Activated T-helper 1 cell treated with anti-CD3 and anti-CD28 coated beads, Interleukin-12 subunit alpha, Interleukin-12 subunit beta, Interleukin-2, Interleukin-4 antibody, amounts not matched to agents 30 ng/mL and 10 ng/mL and 1 ng/mL, durations not matched to agents 14 hours and 24 hours and 36 hours (primary cell): Measurements from ENCODE around the gene CISD1. TPM values are rescaled to one million over a fixed set of nuclear protein-coding genes. Genes with fewer than 3 reads are reported as not detected.

ENCODE experiments used
- DNase-seq: peaks from one replicate; pipeline ENCODE4 v3.0.0; 2021; ENCODE audit warnings: low spot score
- H3K27ac Mint-ChIP-seq: one replicate; pipeline ENCODE4 v1.8.0; 2021; ENCODE audit warnings: mild to moderate bottlenecking, mixed read lengths
- H3K27me3 Mint-ChIP-seq: one replicate; pipeline ENCODE4 v1.8.0; 2022; ENCODE audit warnings: mild to moderate bottlenecking, moderate library complexity, mixed read lengths; ENCODE audit not compliant: insufficient read depth
- H3K36me3 Mint-ChIP-seq: one replicate; pipeline ENCODE4 v1.8.0; 2021; ENCODE audit warnings: low read depth, mixed read lengths
- H3K4me1 Mint-ChIP-seq: one replicate; pipeline ENCODE4 v1.8.0; 2021; ENCODE audit warnings: low read depth, mixed read lengths
- H3K4me3 Mint-ChIP-seq: one replicate; pipeline ENCODE4 v1.8.0; 2021; ENCODE audit warnings: mild to moderate bottlenecking, moderate library complexity, mixed read lengths
- H3K9me3 Mint-ChIP-seq: one replicate; pipeline ENCODE4 v1.8.0; 2021; ENCODE audit warnings: mixed read lengths
- intact Hi-C: fragments of 100-400 bp; cut with micrococcal nuclease; formaldehyde crosslinking; loops from one replicate; pipeline ENCODE4 v1.15.1; 2024
- total RNA-seq: library from RNA; stranded (reverse); gene quantifications from 2 replicates; pipeline ENCODE4 v1.2.3, GENCODE V29; 2022

Gene CISD1
- total RNA-seq, 1 donor from 2014 or later: 50.4 TPM

DNA sequence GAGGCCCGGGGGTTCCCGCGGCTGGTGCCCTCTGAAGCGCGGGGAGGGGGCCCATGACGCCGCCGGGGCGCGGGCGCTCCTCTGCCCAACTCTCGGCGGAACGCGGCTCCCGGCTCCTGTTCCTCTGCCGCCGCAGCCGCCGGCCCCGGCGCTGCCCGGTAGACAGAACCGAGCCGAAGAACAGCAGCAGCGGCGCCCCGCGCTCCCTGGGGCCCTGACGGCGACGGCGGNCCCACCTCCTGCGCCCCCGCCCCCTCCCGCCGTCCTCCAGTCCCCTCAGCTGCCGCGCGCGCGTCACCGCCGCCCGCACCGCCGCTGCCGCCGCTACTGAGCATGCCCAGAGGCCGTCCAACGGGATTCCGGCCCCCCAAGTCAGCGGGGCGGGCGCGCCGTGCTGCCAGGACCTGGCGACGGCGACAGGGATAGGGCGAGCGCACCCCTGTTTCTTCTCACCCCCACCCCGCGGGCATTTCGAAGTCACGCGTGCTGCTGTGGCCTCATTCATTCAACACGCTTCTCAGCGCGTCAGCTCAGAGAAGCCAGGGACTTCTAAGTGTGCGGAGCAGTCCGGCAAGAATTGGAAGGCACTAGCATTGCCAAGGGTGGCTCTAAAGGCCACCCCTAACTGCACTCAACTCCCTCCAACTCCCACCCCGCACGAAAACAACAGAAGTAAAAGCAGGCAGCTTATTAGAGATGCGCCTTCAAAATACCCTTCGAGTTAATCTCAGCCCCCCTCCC is 1.1 kb upstream of the CISD1 start, which contains the start of gene IPMK:
Gene IPMK, minus strand, starts transcription at position 182 of the 741 bp plus-strand sequence. CDS start 283 bp downstream, outside the sequence.
- Mint-ChIP-seq H3K4me3 (peak within 1 kb of the TSS; percentile 98), H3K27me3 (no peaks in the 10 kb centered on the region), H3K9me3 (no peaks in the 10 kb centered on the region), H3K4me1 (peaks cover 47% of the 10 kb centered on the region), H3K36me3 (no peaks in the 10 kb centered on the region), H3K27ac (peak within 1 kb of the TSS; percentile 98)
- intact Hi-C loops: loop anchor here (5.0 kb wide), 2 partner anchors 1609 to 1639 kb away; partner anchors contain the start of gene CCDC6
- DNase-seq: peak; percentile 95

DNA sequence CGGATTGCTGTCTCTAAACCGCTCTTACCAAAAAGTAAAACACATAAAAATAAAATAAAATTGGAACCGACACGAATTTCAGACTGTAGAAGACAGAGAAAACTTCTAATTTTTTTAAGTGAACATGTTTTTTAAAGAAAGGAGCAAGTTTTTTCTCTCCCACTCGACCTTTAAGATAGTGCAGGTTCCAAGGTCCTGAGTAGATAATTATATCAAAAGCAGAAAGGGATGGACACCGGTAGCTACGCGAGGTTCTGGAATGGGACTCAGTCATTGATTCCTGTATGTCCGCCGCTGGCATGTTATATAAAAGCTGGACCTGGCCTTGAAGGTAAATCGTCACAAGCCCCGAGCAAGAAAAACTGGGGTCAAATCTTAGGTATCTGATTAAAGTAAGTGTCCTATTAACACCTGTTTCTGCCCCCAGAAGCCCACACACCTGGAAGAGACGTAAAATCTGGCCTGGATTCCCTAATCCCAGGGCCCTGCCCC is 462 bp upstream of the CISD1 start:
- Mint-ChIP-seq H3K27me3 (no peaks in the 10 kb centered on the region), H3K36me3 (peaks cover under 1% of the 10 kb centered on the region), H3K27ac (peak overlapping the region; percentile 98), H3K9me3 (no peaks in the 10 kb centered on the region), H3K4me3 (peak overlapping the region; percentile 94), H3K4me1 (peaks cover 45% of the 10 kb centered on the region)
- no peak for DNase-seq
- intact Hi-C loops: loop anchor here (5.0 kb wide), 2 partner anchors 1609 to 1639 kb away; partner anchors contain the start of gene CCDC6

- Mint-ChIP-seq H3K27me3 (no peaks in the 10 kb centered on the region), H3K4me1 (peaks cover 36% of the 10 kb centered on the region), H3K9me3 (no peaks in the 10 kb centered on the region), H3K36me3 (peaks cover 2% of the 10 kb centered on the region), H3K27ac (peak overlapping the region; percentile 98), H3K4me3 (peak overlapping the region; percentile 94)
- intact Hi-C loops: loop anchor here (1.0 to 5.0 kb wide), 4 partner anchors 12 to 1637 kb away; partner anchors contain the start of gene CCDC6
- no peak for DNase-seq
Measured at GRCh38 chr10:58269782-58270290, 874 bp downstream of the CISD1 start.

- DNase-seq: no peak
- Mint-ChIP-seq H3K4me1 (peaks cover 15% of the 10 kb centered on the region), H3K9me3 (no peaks in the 10 kb centered on the region), H3K27me3 (no peaks in the 10 kb centered on the region), H3K27ac (no peak overlapping the region), H3K36me3 (peaks cover 12% of the 10 kb centered on the region), H3K4me3 (no peak overlapping the region)
- intact Hi-C loops: no loop called here
Measured at GRCh38 chr10:58275261-58275660, 6.3 kb downstream of the CISD1 start.

GRCh38 chr10:58275908-58276307 is 6.9 kb downstream of the CISD1 start:
- Mint-ChIP-seq H3K27ac (no peak overlapping the region), H3K36me3 (peaks cover 14% of the 10 kb centered on the region), H3K4me3 (no peak overlapping the region), H3K27me3 (no peaks in the 10 kb centered on the region), H3K9me3 (no peaks in the 10 kb centered on the region), H3K4me1 (peaks cover 16% of the 10 kb centered on the region)
- no peak for DNase-seq
- intact Hi-C loops: no loop called here

DNA sequence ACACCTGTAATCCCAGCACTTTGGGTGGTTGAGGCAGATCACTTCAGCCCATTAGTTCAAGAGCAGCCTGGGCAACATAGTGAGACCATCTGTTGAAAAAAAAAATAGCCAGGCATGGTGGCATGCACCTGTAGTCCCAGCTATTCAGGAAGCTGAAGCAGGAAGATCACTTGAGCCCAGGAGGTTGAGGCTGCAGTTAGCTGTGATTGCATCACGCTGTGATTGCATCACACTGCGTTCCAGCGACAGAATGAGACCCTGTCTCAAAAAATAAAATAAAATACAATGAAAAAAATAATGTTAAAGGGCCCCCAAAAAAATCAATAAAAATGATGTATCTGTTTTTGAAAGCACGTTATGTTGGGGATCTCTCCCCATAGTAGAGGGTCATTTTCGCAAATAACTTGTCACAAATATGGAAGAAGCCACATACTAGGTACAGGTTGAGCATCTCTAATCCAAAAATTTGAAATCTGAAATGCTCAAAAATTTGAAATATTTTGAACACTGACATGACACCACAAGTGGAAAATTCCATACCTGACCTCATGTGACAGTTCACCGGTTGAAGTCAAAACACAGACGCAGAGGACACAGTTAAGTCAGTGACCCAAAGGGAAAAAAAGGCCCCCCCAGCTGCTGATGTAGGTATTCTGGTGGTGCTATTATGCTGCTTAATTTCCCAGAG is 9.5 kb downstream of the CISD1 start:
- Mint-ChIP-seq H3K4me3 (no peak overlapping the region), H3K4me1 (peaks cover 40% of the 10 kb centered on the region), H3K36me3 (peaks cover 19% of the 10 kb centered on the region), H3K9me3 (no peaks in the 10 kb centered on the region), H3K27ac (no peak overlapping the region), H3K27me3 (no peaks in the 10 kb centered on the region)
- intact Hi-C loops: no loop called here
- DNase-seq: no peak

GRCh38 chr10:58278962-58279307 is 10.0 kb downstream of the CISD1 start:
- Mint-ChIP-seq H3K27me3 (no peaks in the 10 kb centered on the region), H3K27ac (no peak overlapping the region), H3K4me3 (no peak overlapping the region), H3K9me3 (no peaks in the 10 kb centered on the region), H3K36me3 (peaks cover 17% of the 10 kb centered on the region), H3K4me1 (peaks cover 40% of the 10 kb centered on the region)
- intact Hi-C loops: no loop called here
- no peak for DNase-seq

DNA sequence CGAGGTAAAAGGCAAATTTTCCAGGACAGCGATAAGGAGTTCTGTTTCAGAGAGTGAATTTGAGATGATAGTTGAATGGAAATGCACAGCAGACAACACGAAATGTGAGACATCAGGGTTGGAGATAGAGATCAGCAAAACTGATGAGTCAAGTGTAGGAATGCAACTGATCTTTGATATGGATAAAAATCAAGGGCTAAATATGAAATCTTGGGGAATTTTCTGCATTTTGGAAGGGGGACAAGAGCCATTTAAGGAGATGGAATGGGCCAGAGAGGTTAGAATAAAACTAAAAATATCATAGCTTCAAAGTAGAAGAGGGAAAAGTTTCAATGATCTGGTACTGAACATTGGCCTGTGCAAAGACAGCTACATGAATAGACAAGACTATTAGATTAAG is 11.5 kb downstream of the CISD1 start:
- Mint-ChIP-seq H3K4me3 (no peak overlapping the region), H3K36me3 (peaks cover 17% of the 10 kb centered on the region), H3K4me1 (peaks cover 35% of the 10 kb centered on the region), H3K27me3 (no peaks in the 10 kb centered on the region), H3K9me3 (no peaks in the 10 kb centered on the region), H3K27ac (peak overlapping the region; percentile 7)
- intact Hi-C loops: loop anchor here (5.0 kb wide), 2 partner anchors 52 to 1918 kb away; partner anchors contain the start of gene ZWINT
- no peak for DNase-seq

- Mint-ChIP-seq H3K4me1 (peaks cover 35% of the 10 kb centered on the region), H3K36me3 (peaks cover 17% of the 10 kb centered on the region), H3K27me3 (no peaks in the 10 kb centered on the region), H3K27ac (no peak overlapping the region), H3K9me3 (no peaks in the 10 kb centered on the region), H3K4me3 (no peak overlapping the region)
- no peak for DNase-seq
- intact Hi-C loops: loop anchor here (5.0 kb wide), 2 partner anchors 51 to 1919 kb away; partner anchors contain the start of gene ZWINT
Measured at GRCh38 chr10:58281092-58281752, 12.3 kb downstream of the CISD1 start.

DNA sequence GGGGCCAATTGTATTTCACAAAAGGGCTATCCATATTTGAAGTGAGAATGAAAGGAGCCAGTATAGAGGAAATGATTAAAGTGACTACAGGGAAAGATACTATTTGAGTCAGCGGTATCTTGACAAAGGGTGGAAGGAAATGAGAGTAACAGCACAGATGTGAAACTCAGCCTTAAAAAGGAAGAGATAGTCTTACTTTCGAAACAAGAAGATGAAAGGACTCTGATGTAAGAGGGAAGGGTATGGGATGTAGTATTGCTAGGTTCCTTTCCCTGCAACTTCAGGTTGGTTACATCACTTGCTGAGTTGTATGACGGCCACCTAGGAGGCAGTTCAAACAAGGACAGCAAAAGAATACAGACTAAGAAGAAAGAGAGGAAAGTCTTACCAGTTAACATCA is 13.7 kb downstream of the CISD1 start:
- H3K27me3 Mint-ChIP-seq: no peaks in the 10 kb centered on the region
- H3K27ac Mint-ChIP-seq: peak overlapping the region; percentile 10
- no peaks in the 10 kb centered on the region for H3K9me3 Mint-ChIP-seq
- intact Hi-C loops: loop anchor here (1.0 to 5.0 kb wide), 5 partner anchors 13 to 1920 kb away; partner anchors contain the start of genes CISD1, TFAM and ZWINT
- DNase-seq: peak; percentile 30
- peaks cover 18% of the 10 kb centered on the region for H3K36me3 Mint-ChIP-seq
- peaks cover 35% of the 10 kb centered on the region for H3K4me1 Mint-ChIP-seq
- H3K4me3 Mint-ChIP-seq: peak overlapping the region; percentile 23

DNA sequence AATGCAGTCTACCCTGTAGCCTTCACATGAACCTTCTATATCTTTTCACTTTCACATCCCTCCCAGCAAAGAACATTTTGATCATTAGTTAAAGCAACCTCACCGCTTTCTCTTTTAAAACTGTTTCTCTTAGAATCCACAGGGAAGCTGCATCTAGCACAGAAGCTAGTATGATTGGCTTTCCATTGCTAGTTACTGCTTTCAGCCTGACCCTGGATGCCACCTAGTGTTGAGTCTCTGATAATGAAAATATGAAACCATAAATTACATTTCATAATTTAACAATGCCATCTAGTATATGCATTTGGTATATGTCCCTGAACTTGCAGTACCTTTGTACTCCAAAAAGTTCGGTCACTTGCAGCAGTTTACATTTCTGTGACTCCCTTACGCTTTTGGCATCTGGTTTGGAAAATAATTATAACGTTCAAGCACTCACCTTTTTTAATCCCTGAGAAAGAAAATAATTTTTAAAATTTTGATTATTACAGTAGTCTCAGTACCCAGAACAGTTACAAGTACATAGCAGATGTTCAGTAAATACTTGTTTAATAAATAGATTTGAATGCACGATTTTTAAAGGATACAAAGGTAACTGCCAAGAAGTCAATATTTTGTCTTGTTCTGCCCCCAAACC is 22.7 kb downstream of the CISD1 start:
- H3K27me3 Mint-ChIP-seq: no peaks in the 10 kb centered on the region
- no peak overlapping the region for H3K27ac Mint-ChIP-seq
- intact Hi-C loops: loop anchor here (1.0 kb wide), 1 partner anchor 114 kb away; no protein-coding TSS in a partner anchor
- no peaks in the 10 kb centered on the region for H3K9me3 Mint-ChIP-seq
- H3K4me3 Mint-ChIP-seq: no peak overlapping the region
- peaks cover 5% of the 10 kb centered on the region for H3K4me1 Mint-ChIP-seq
- DNase-seq: no peak
- peaks cover 7% of the 10 kb centered on the region for H3K36me3 Mint-ChIP-seq

- no peaks in the 10 kb centered on the region for H3K27me3 Mint-ChIP-seq
- no peaks in the 10 kb centered on the region for H3K9me3 Mint-ChIP-seq
- intact Hi-C loops: no loop called here
- H3K4me1 Mint-ChIP-seq: peaks cover 5% of the 10 kb centered on the region
- DNase-seq: no peak
- no peak overlapping the region for H3K27ac Mint-ChIP-seq
- H3K4me3 Mint-ChIP-seq: no peak overlapping the region
- H3K36me3 Mint-ChIP-seq: peaks cover 4% of the 10 kb centered on the region
Measured at GRCh38 chr10:58293989-58294388, 25.0 kb downstream of the CISD1 start.
